Gastrocnemius medialis (tissue), 4 donors: ENCODE measurements around the gene C22orf23.

Source experiments
- CTCF ChIP-seq, 5 experiments: fragments of 450-650 bp in 3 of 5; fragments of 200-600 bp in 2 of 5; sonication (generic) in 2 of 5; IDR thresholded peaks in 4 of 5; conservative IDR thresholded peaks in 1 of 5; 1 replicate in 4 of 5; 2 replicates in 1 of 5; pipeline ENCODE4 v1.5.1; 2016 to 2019; ENCODE audit warnings: antibody characterized with exemption in 5 of 5, mild to moderate bottlenecking in 3 of 5, moderate library complexity in 3 of 5
- POLR2A ChIP-seq, 2 donors: fragments of 450-650 bp; IDR thresholded peaks; one replicate each; pipeline ENCODE4 v1.6.1; 2017; ENCODE audit warnings: antibody characterized with exemption in 2 of 2, mild to moderate bottlenecking in 2 of 2, moderate library complexity in 2 of 2

GRCh38 chr22:37930270-37930951, 23.0 kb downstream of the C22orf23 start:
- TF ChIP-seq CTCF (IDR thresholded peaks at IDR 0.05 in 4 of 5, conservative IDR thresholded peaks at IDR 0.05 in 1 of 5), result peak in 2 of 5 experiments; percentile 22 to 29
- TF ChIP-seq POLR2A (IDR thresholded peaks at IDR 0.05), result no peak
